Large intestine (tissue), 3 donors: ENCODE results near the gene USP24. TPM values are rescaled to one million over a fixed set of nuclear protein-coding genes. Genes with fewer than 3 reads are reported as not detected.

Experiments
- DNase-seq, 2 donors: peaks; one replicate each; pipeline versions ENCODE4 v3.0.0 to v3.0.0-alpha.2; 2013
- H3K27ac ChIP-seq: one replicate; pipeline ENCODE4 v1.5.1; 2013; ENCODE audit warnings: low read length
- H3K27me3 ChIP-seq: 2 replicates; pipeline ENCODE4 v1.6.1; 2013; ENCODE audit warnings: low read length; ENCODE audit not compliant: control insufficient read depth, insufficient read depth
- H3K36me3 ChIP-seq: 2 replicates; pipeline ENCODE4 v1.6.1; 2013; ENCODE audit warnings: low read length; ENCODE audit not compliant: control insufficient read depth, insufficient read depth
- H3K4me1 ChIP-seq: one replicate; pipeline ENCODE4 v1.6.1; 2013; ENCODE audit warnings: low read length; ENCODE audit not compliant: control insufficient read depth, insufficient read depth
- H3K4me3 ChIP-seq: one replicate; pipeline ENCODE4 v1.5.1; 2013; ENCODE audit warnings: low read length
- H3K9me3 ChIP-seq: one replicate; pipeline ENCODE4 v1.6.1; 2013; ENCODE audit warnings: mild to moderate bottlenecking, low read depth, low read length, moderate library complexity; ENCODE audit not compliant: control insufficient read depth
- whole genome bisulfite sequencing: methylation state at CpG from one replicate; pipeline ENCODE4 v1.1.5; 2013; ENCODE audit warnings: low lambda C conversion rate; ENCODE audit not compliant: insufficient coverage; 5-methylcytosine and 5-hydroxymethylcytosine counted together
- polyA plus RNA-seq: library from polyadenylated mRNA; unstranded; fragments of 120-200 nt; gene quantifications from one replicate; pipeline ENCODE4 v1.2.1, GENCODE V29; 2013

USP24 gene
- polyA plus RNA-seq, 1 donor: 37.6 TPM

DNA sequence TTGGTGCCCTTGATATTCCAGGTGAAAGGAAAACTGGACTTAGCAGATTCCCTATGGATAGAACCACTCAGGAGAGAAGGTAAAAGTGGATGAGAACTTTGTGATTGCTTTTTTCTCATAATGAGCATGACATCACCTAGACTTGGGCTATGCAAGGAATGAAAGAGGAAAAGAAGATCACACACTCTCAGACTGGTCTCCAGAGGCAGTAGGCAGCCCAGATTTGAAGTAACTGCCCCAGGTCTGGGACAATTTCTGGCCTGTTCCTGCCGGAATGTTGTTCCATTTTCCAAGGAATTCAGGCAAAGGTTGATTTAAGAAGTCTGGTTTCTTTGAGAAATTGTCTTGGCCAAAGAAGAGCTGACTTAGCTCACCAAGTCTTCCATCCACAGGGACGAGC lies 31.7 kb upstream of the USP24 start:
- H3K4me1 ChIP-seq: no peaks in the 10 kb centered on the region
- H3K27me3 ChIP-seq: no peaks in the 10 kb centered on the region
- no peak overlapping the region for H3K4me3 ChIP-seq
- no CpG with 5 or more reads among the region's 2 CpGs for WGBS
- no peak overlapping the region for H3K27ac ChIP-seq
- H3K9me3 ChIP-seq: no peaks in the 10 kb centered on the region
- DNase-seq: no peak
- no peaks in the 10 kb centered on the region for H3K36me3 ChIP-seq

DNA sequence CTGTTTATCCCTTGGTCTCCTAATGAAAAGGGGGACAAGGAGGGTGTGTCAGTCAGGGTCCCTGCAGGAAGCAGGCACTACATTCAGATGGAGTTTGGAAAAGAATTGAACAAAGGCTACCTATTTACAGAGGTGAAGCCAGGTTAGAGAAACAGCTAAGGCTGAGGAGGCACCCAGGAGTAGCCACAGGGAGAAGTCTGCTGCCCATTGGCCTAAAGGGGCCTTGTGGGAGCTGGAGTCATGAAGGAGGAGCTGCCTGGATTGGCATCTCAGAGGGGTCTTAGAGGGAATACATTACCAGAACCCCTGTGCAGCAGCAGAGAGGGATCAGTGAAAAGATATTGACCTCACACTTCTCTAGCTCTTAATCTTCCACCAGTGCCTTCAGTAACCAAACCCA lies 31.2 kb upstream of the USP24 start:
- DNase-seq: no peak
- no peaks in the 10 kb centered on the region for H3K27me3 ChIP-seq
- H3K9me3 ChIP-seq: no peaks in the 10 kb centered on the region
- no peak overlapping the region for H3K27ac ChIP-seq
- no peaks in the 10 kb centered on the region for H3K36me3 ChIP-seq
- no peaks in the 10 kb centered on the region for H3K4me1 ChIP-seq
- no peak overlapping the region for H3K4me3 ChIP-seq

GRCh38 chr1:55245781-55246180 lies 30.6 kb upstream of the USP24 start:
- DNase-seq: no peak
- Histone ChIP-seq H3K27ac (no peak overlapping the region), H3K27me3 (no peaks in the 10 kb centered on the region), H3K36me3 (no peaks in the 10 kb centered on the region), H3K4me1 (no peaks in the 10 kb centered on the region), H3K9me3 (no peaks in the 10 kb centered on the region), H3K4me3 (no peak overlapping the region)
- no CpG with 5 or more reads among the region's 4 CpGs for WGBS

- no peaks in the 10 kb centered on the region for H3K4me1 ChIP-seq
- WGBS: no CpG with 5 or more reads among the region's 6 CpGs
- no peaks in the 10 kb centered on the region for H3K9me3 ChIP-seq
- H3K27me3 ChIP-seq: no peaks in the 10 kb centered on the region
- H3K36me3 ChIP-seq: no peaks in the 10 kb centered on the region
- H3K27ac ChIP-seq: no peak overlapping the region
- DNase-seq: no peak
- H3K4me3 ChIP-seq: no peak overlapping the region
These were observed 29.4 kb upstream of the USP24 start for GRCh38 chr1:55244476-55245099.

GRCh38 chr1:55243655-55244054 lies 28.5 kb upstream of the USP24 start:
- H3K4me1 ChIP-seq: no peaks in the 10 kb centered on the region
- H3K27me3 ChIP-seq: no peaks in the 10 kb centered on the region
- no peak for DNase-seq
- WGBS: no CpG with 5 or more reads among the region's 2 CpGs
- H3K27ac ChIP-seq: no peak overlapping the region
- H3K9me3 ChIP-seq: no peaks in the 10 kb centered on the region
- no peaks in the 10 kb centered on the region for H3K36me3 ChIP-seq
- H3K4me3 ChIP-seq: no peak overlapping the region

DNA sequence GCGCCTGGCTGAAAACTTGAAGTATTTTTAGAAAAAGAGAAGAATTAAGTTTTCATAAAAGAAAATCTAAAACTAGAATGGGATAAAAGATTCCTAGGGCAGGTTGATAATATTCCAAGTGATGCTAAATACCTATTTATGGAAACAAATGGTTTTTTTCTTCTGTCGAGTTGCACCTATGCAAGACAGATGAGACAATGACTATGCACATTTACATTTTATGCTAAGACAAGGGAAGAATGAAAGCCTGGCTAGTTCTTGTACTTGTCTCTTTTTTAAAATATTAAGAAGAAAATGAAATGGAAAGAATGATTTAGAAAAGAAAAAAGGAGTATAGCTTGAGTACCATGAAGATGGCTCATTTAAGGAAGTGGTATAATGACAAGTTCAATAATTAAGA lies 24.4 kb upstream of the USP24 start:
- DNase-seq: no peak
- H3K9me3 ChIP-seq: no peaks in the 10 kb centered on the region
- no peaks in the 10 kb centered on the region for H3K36me3 ChIP-seq
- no peaks in the 10 kb centered on the region for H3K27me3 ChIP-seq
- no peak overlapping the region for H3K4me3 ChIP-seq
- 83% methylated on average over 2 of the region's 2 CpGs for WGBS
- no peaks in the 10 kb centered on the region for H3K4me1 ChIP-seq
- H3K27ac ChIP-seq: no peak overlapping the region

DNA sequence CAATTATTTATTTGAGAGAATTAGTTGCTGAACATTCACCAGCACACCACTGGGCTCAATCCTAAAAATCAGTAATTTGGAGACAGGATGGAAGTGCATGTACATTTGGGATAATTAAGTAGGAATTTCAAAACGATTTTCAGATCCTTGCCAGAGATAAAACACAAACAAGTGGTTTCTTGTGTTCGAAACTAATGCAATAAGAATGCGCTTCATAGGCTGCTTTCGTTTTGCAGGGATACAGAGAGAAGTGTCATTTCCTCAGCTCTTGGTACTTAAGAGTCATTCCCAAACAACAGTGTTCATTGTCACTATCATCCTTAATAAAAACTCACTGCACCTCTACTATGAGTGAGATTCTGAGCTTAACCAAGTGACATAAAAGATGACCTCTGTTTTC lies 20.6 kb upstream of the USP24 start:
- Histone ChIP-seq H3K4me1 (no peaks in the 10 kb centered on the region), H3K4me3 (no peak overlapping the region), H3K27me3 (no peaks in the 10 kb centered on the region), H3K9me3 (no peaks in the 10 kb centered on the region), H3K36me3 (no peaks in the 10 kb centered on the region), H3K27ac (no peak overlapping the region)
- WGBS: no CpG with 5 or more reads among the region's 4 CpGs
- no peak for DNase-seq

DNA sequence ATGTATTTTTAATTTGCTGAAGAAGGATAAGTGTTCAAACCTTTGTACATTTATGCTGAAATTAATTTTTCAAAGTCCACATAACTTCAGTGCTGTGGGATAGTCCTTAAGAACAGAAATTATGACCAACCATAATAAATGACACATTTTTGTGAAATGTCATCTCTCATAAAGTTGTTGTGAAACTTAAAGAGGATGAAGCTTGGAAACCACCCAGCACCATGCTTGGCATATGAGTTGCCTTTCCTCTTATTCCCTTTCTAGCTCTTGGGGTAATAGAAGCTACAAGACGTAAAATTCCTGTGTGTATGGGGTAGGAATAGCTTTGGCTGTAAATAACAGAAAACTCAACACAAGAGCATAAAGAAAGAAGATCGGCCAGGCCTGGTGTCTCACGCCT lies 18.9 kb upstream of the USP24 start:
- no CpG with 5 or more reads among the region's 3 CpGs for WGBS
- no peaks in the 10 kb centered on the region for H3K4me1 ChIP-seq
- DNase-seq: no peak
- H3K27me3 ChIP-seq: no peaks in the 10 kb centered on the region
- no peak overlapping the region for H3K4me3 ChIP-seq
- H3K9me3 ChIP-seq: no peaks in the 10 kb centered on the region
- no peaks in the 10 kb centered on the region for H3K36me3 ChIP-seq
- no peak overlapping the region for H3K27ac ChIP-seq

- Histone ChIP-seq H3K36me3 (no peaks in the 10 kb centered on the region), H3K4me3 (no peak overlapping the region), H3K9me3 (no peaks in the 10 kb centered on the region), H3K27me3 (no peaks in the 10 kb centered on the region), H3K4me1 (no peaks in the 10 kb centered on the region), H3K27ac (no peak overlapping the region)
- DNase-seq: no peak
- no CpG with 5 or more reads among the region's 5 CpGs for WGBS
These were observed 18.1 kb upstream of the USP24 start for GRCh38 chr1:55233145-55233777.

- H3K36me3 ChIP-seq: no peaks in the 10 kb centered on the region
- DNase-seq: peak in 1 of 2 donors; percentile 63
- no peak overlapping the region for H3K4me3 ChIP-seq
- H3K9me3 ChIP-seq: peaks cover 4% of the 10 kb centered on the region
- no CpG with 5 or more reads among the region's 6 CpGs for WGBS
- no peak overlapping the region for H3K27ac ChIP-seq
- H3K27me3 ChIP-seq: no peaks in the 10 kb centered on the region
- H3K4me1 ChIP-seq: no peaks in the 10 kb centered on the region
These were observed 17.4 kb upstream of the USP24 start for GRCh38 chr1:55232448-55233144.

DNA sequence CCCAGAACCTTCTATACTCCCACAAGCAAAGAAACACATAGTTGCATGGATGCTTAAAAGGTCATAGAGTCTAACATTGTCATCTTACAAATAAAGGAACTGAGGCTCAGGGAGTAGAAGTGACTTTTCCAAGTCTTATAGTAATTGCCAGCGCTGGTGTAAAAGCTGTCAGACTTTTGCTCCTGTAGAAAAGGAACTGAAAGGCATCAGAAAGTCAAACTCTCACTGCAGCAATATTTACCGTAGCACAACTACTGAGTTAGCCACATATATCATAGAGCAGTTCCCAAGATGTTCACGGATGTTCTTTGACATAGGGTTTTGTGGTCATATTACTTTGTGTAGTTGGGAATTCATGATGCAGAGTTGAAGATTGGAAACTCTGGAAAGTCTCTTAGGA lies 16.6 kb upstream of the USP24 start:
- no peak for DNase-seq
- Histone ChIP-seq H3K27ac (no peak overlapping the region), H3K4me1 (no peaks in the 10 kb centered on the region), H3K27me3 (no peaks in the 10 kb centered on the region), H3K4me3 (no peak overlapping the region), H3K36me3 (no peaks in the 10 kb centered on the region), H3K9me3 (peaks cover 7% of the 10 kb centered on the region)
- WGBS: 80% methylated on average over 1 of the region's 3 CpGs
